HG03457 (cell line): Measurements from ENCODE around the gene ABCF2.

ENCODE experiments used
- ATAC-seq: cut with Tn5 transposase; IDR thresholded peaks from one replicate; pipeline ENCODE4 v1.9.1; 2021; ENCODE audit warnings: moderate number of reproducible peaks; ENCODE audit not compliant: unreplicated experiment

The ABCF2 gene

GRCh38 chr7:151226560-151226874 is 488 bp downstream of the ABCF2 start:
- ATAC-seq: no peak

GRCh38 chr7:151225948-151226510 is 976 bp downstream of the ABCF2 start:
- no peak for ATAC-seq

- ATAC-seq: no peak
Observed at GRCh38 chr7:151223728-151224127, 3.3 kb downstream of the ABCF2 start.

- no peak for ATAC-seq
Observed at GRCh38 chr7:151218170-151218569, 8.8 kb downstream of the ABCF2 start.

GRCh38 chr7:151215396-151215795 is 11.6 kb downstream of the ABCF2 start:
- ATAC-seq: no peak

GRCh38 chr7:151213826-151214225 is 13.2 kb downstream of the ABCF2 start:
- no peak for ATAC-seq

- ATAC-seq: no peak
Observed at GRCh38 chr7:151212626-151213025, 14.4 kb downstream of the ABCF2 start.

GRCh38 chr7:151211155-151211772 is 15.7 kb downstream of the ABCF2 start:
- ATAC-seq: no peak

- ATAC-seq: no peak
Observed at GRCh38 chr7:151210087-151210854, 16.7 kb downstream of the ABCF2 start, which contains the start of gene H2BK1. H2BK1 (minus strand) TSS chr7:151210488; CDS start chr7:151210318, 170 bp downstream.

- ATAC-seq: no peak
Observed at GRCh38 chr7:151209588-151209987, 17.4 kb downstream of the ABCF2 start.

GRCh38 chr7:151208253-151208862 is 18.6 kb downstream of the ABCF2 start:
- ATAC-seq: no peak

GRCh38 chr7:151207804-151208203 is 19.2 kb downstream of the ABCF2 start:
- no peak for ATAC-seq

- ATAC-seq: no peak
Observed at GRCh38 chr7:151207315-151207714, 19.7 kb downstream of the ABCF2 start.

GRCh38 chr7:151206914-151207313 is 20.1 kb downstream of the ABCF2 start:
- ATAC-seq: no peak

GRCh38 chr7:151205730-151206129 is 21.3 kb downstream of the ABCF2 start:
- no peak for ATAC-seq

- ATAC-seq: no peak
Observed at GRCh38 chr7:151204383-151205032, 22.5 kb downstream of the ABCF2 start.

GRCh38 chr7:151202836-151203235 is 24.2 kb downstream of the ABCF2 start:
- ATAC-seq: no peak

- ATAC-seq: no peak
Observed at GRCh38 chr7:151201751-151202150, 25.3 kb downstream of the ABCF2 start.

- ATAC-seq: no peak
Observed at GRCh38 chr7:151201344-151201743, 25.7 kb downstream of the ABCF2 start.

GRCh38 chr7:151198945-151199848 is 27.8 kb downstream of the ABCF2 start:
- ATAC-seq: no peak
